Mesenchymal stem cell (in vitro differentiated cells and primary cell): ENCODE results near the gene ARID3B.

Source experiments
- DNase-seq: peaks from one replicate; pipeline ENCODE4 v3.0.0-alpha.2; 2013
- H2AFZ ChIP-seq: one replicate; pipeline ENCODE4 v1.6.1; 2013; ENCODE audit warnings: low read depth, mild to moderate bottlenecking, control low read depth, inconsistent platforms, low read length, moderate library complexity
- H2AK5ac ChIP-seq: 2 replicates; pipeline ENCODE4 v1.6.1; 2013; ENCODE audit warnings: low read length, moderate library complexity, mild to moderate bottlenecking, inconsistent platforms; ENCODE audit not compliant: severe bottlenecking
- H2BK120ac ChIP-seq: one replicate; pipeline ENCODE4 v1.6.1; 2013; ENCODE audit warnings: low read depth, mild to moderate bottlenecking, inconsistent platforms, low read length, moderate library complexity
- H2BK12ac ChIP-seq, 2 experiments: one replicate each; pipeline ENCODE4 v1.6.1; 2013; ENCODE audit warnings: inconsistent platforms in 2 of 2, low read length in 2 of 2, mild to moderate bottlenecking in 2 of 2, moderate library complexity in 2 of 2, control low read depth in 1 of 2
- H2BK15ac ChIP-seq: one replicate; pipeline ENCODE4 v1.6.1; 2013; ENCODE audit warnings: mild to moderate bottlenecking, low read depth, inconsistent platforms; ENCODE audit not compliant: poor library complexity, severe bottlenecking
- H2BK5ac ChIP-seq: 2 replicates; pipeline ENCODE4 v1.6.1; 2013; ENCODE audit warnings: low read depth, mild to moderate bottlenecking, low read length, control low read depth, inconsistent platforms; ENCODE audit not compliant: poor library complexity, severe bottlenecking
- H3K14ac ChIP-seq, 2 experiments: one replicate each; pipeline ENCODE4 v1.6.1; 2013; ENCODE audit warnings: inconsistent platforms in 2 of 2, low read length in 2 of 2, control low read depth in 1 of 2, mild to moderate bottlenecking in 1 of 2, moderate library complexity in 1 of 2
- H3K18ac ChIP-seq, 2 experiments: one replicate each; pipeline ENCODE4 v1.6.1; 2013; ENCODE audit warnings: inconsistent platforms in 2 of 2, low read length in 2 of 2, control low read depth in 1 of 2, low read depth in 1 of 2, mild to moderate bottlenecking in 1 of 2
- H3K23ac ChIP-seq, 2 experiments: one replicate each; pipeline ENCODE4 v1.6.1; 2013; ENCODE audit warnings: inconsistent platforms in 2 of 2, low read length in 2 of 2, mild to moderate bottlenecking in 2 of 2, moderate library complexity in 2 of 2, control low read depth in 1 of 2
- H3K27ac ChIP-seq: 2 replicates; pipeline ENCODE4 v1.5.1; 2013; ENCODE audit warnings: mild to moderate bottlenecking, moderate library complexity, low read length, control low read depth, inconsistent platforms; ENCODE audit not compliant: poor library complexity, severe bottlenecking
- H3K27me3 ChIP-seq, 2 experiments: 2 replicates each; pipeline versions ENCODE4 v1.6.1 to v1.7.0; 2013; ENCODE audit warnings: low read length in 2 of 2, mild to moderate bottlenecking in 2 of 2, moderate library complexity in 2 of 2, control low read depth in 1 of 2, inconsistent platforms in 1 of 2; ENCODE audit not compliant: control insufficient read depth in 1 of 2, insufficient read depth in 1 of 2
- H3K36me3 ChIP-seq, 2 experiments: 2 replicates each; pipeline versions ENCODE4 v1.6.1 to v1.7.0; 2013; ENCODE audit warnings: low read length in 2 of 2, control low read depth in 1 of 2, inconsistent platforms in 1 of 2, low read depth in 1 of 2, mild to moderate bottlenecking in 1 of 2; ENCODE audit not compliant: insufficient read depth in 2 of 2, control insufficient read depth in 1 of 2
- H3K4ac ChIP-seq, 2 experiments: one replicate each; pipeline ENCODE4 v1.6.1; 2013; ENCODE audit warnings: inconsistent platforms in 2 of 2, low read length in 2 of 2, mild to moderate bottlenecking in 2 of 2, moderate library complexity in 2 of 2, control low read depth in 1 of 2, low read depth in 1 of 2
- H3K4me1 ChIP-seq: 2 replicates; pipeline ENCODE4 v1.6.1; 2013; ENCODE audit warnings: low read depth, low read length, control low read depth; ENCODE audit not compliant: control insufficient read depth, insufficient read depth
- H3K4me2 ChIP-seq: 2 replicates; pipeline ENCODE4 v1.6.1; 2013; ENCODE audit warnings: low read length, mild to moderate bottlenecking, inconsistent platforms; ENCODE audit not compliant: poor library complexity, severe bottlenecking
- H3K4me3 ChIP-seq, 2 experiments: 2 replicates each; pipeline versions ENCODE4 v1.5.1 to v1.7.0; 2013; ENCODE audit warnings: low read length in 2 of 2, mild to moderate bottlenecking in 2 of 2, control low read depth in 1 of 2, low read depth in 1 of 2; ENCODE audit not compliant: insufficient read depth in 1 of 2
- H3K79me1 ChIP-seq: replicated peaks from 2 replicates; pipeline ENCODE4 v1.6.1; 2013; ENCODE audit warnings: mild to moderate bottlenecking, control low read depth, low read length, inconsistent platforms; ENCODE audit not compliant: poor library complexity, severe bottlenecking
- H3K9ac ChIP-seq: 2 replicates; pipeline ENCODE4 v1.7.0; 2013; ENCODE audit warnings: mild to moderate bottlenecking, low read length, moderate library complexity
- H3K9me3 ChIP-seq: 2 replicates; pipeline ENCODE4 v1.7.0; 2013; ENCODE audit warnings: mild to moderate bottlenecking, low read length; ENCODE audit not compliant: control insufficient read depth
- H4K8ac ChIP-seq: one replicate; pipeline ENCODE4 v1.6.1; 2013; ENCODE audit warnings: inconsistent platforms, mild to moderate bottlenecking, low read length, moderate library complexity
- H4K91ac ChIP-seq: one replicate; pipeline ENCODE4 v1.6.1; 2013; ENCODE audit warnings: mild to moderate bottlenecking, low read length, inconsistent platforms
- WGBS: methylation state at CpG from one replicate; pipeline ENCODE4 v1.1.7; 2013; ENCODE audit warnings: mixed read lengths; 5-methylcytosine and 5-hydroxymethylcytosine counted together

Gene ARID3B

DNA sequence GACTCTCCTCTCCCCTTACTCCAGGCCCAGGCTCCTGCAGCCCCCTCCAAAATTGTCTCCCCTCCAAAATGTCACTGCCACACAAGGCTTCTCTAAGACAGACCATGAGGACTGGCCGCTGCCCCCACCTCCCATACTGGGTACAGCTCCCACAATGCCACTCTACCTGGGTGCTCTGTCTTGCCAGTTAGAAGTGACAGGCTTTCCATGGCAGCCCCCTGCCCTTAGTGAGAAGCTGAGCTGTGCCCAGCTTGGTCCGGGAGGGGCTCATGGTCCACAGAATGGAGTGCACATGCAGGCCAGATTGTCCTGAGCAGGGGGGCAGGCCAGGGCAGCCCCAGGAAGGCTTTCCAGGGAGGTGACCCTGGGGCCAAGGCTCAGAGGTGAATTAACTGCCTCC lies 71.7 kb downstream of the ARID3B start:
- H3K9me3 ChIP-seq = no peaks in the 10 kb centered on the region
- no peak overlapping the region for H2BK120ac ChIP-seq
- DNase-seq = no peak
- H3K4ac ChIP-seq = no peak overlapping the region
- H2AFZ ChIP-seq = no peak overlapping the region
- H4K91ac ChIP-seq = peak overlapping the region; percentile 16
- H2BK15ac ChIP-seq = no peak overlapping the region
- H3K4me1 ChIP-seq = peaks cover 9% of the 10 kb centered on the region
- H3K18ac ChIP-seq = no peak overlapping the region
- H3K9ac ChIP-seq = no peak overlapping the region
- H2BK5ac ChIP-seq = no peak overlapping the region
- no peak overlapping the region for H3K4me2 ChIP-seq
- no peak overlapping the region for H3K14ac ChIP-seq
- H2BK12ac ChIP-seq = no peak overlapping the region
- no peaks in the 10 kb centered on the region for H3K36me3 ChIP-seq
- no peaks in the 10 kb centered on the region for H3K79me1 ChIP-seq
- H2AK5ac ChIP-seq = no peak overlapping the region
- H3K23ac ChIP-seq = no peak overlapping the region
- H3K27ac ChIP-seq = no peak overlapping the region
- WGBS = 84% methylated on average over 2 of the region's 2 CpGs
- H4K8ac ChIP-seq = no peak overlapping the region
- H3K27me3 ChIP-seq = peaks cover 42 to 53% of the 10 kb centered on the region in 2 experiments
- H3K4me3 ChIP-seq = no peak overlapping the region

GRCh38 chr15:74613089-74613952 lies 72.3 kb downstream of the ARID3B start:
- Histone ChIP-seq H2AK5ac (no peak overlapping the region), H3K27me3 (peaks cover 35 to 48% of the 10 kb centered on the region in 2 experiments), H2BK120ac (no peak overlapping the region), H3K79me1 (no peaks in the 10 kb centered on the region), H3K27ac (no peak overlapping the region), H3K4me2 (no peak overlapping the region), H4K8ac (no peak overlapping the region), H3K9me3 (no peaks in the 10 kb centered on the region), H3K4me1 (peaks cover 13% of the 10 kb centered on the region), H3K14ac (no peak overlapping the region), H3K4ac (no peak overlapping the region), H3K18ac (no peak overlapping the region), H2AFZ (no peak overlapping the region), H2BK12ac (no peak overlapping the region), H4K91ac (peak overlapping the region; percentile 16), H3K4me3 (peak overlapping the region in 1 of 2 experiments; percentile 99), H3K9ac (peak overlapping the region; percentile 100), H3K36me3 (peaks cover 0 to 3% of the 10 kb centered on the region in 2 experiments), H3K23ac (no peak overlapping the region), H2BK5ac (no peak overlapping the region), H2BK15ac (peak overlapping the region; percentile 1)
- 85% methylated on average over 5 of the region's 6 CpGs for WGBS
- peak; percentile 44 for DNase-seq

DNA sequence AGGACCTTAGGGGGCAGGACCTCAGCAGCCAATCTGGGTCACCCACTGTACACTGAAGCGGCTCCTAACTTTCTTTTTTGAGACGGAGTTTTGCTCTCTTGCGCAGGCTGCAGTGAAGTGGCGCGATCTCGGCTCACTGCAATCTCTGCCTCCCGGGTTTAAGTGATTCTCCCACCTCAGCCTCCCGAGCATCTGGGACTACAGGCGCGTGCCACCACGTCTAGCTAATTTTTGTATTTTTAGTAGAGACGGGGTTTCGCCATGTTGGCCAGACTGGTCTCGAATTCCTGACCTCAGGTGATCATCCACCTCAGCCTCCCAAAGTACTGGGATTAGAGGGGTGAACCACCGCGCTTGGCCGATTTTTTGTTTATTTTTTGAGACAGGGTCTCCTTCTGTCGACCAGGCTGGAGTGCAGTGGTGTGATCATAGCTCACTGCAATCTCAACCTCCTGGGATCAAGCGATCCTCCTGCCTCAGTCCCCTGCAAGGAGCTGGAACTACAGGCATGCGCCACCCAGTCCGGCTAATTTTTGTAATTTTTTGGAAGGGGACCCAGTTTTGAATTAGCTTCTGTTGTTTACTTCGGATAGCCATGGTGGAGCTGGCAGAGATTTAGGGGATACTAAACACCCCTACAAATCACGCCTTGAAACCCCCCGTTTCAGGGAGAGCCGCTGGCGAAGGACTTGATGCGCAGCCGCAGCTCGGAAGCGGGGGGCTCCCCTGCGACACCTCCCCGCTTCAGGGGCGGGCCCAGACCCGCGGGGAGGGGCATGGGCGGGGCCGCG lies 73.1 kb downstream of the ARID3B start:
- no peaks in the 10 kb centered on the region for H3K79me1 ChIP-seq
- no peak overlapping the region for H4K91ac ChIP-seq
- H2BK15ac ChIP-seq = no peak overlapping the region
- peak overlapping the region; percentile 27 for H4K8ac ChIP-seq
- peak overlapping the region in 1 of 2 experiments; percentile 99 for H3K4me3 ChIP-seq
- peak overlapping the region; percentile 92 for H3K4me2 ChIP-seq
- H2AFZ ChIP-seq = no peak overlapping the region
- no peak overlapping the region for H3K27ac ChIP-seq
- H3K18ac ChIP-seq = peak overlapping the region in 1 of 2 experiments; percentile 16
- H3K14ac ChIP-seq = no peak overlapping the region
- peak overlapping the region; percentile 100 for H3K9ac ChIP-seq
- no peak overlapping the region for H2BK120ac ChIP-seq
- 74% methylated on average over 22 of the region's 38 CpGs for WGBS
- no peak for DNase-seq
- peaks cover 27 to 40% of the 10 kb centered on the region in 2 experiments for H3K27me3 ChIP-seq
- no peak overlapping the region for H2AK5ac ChIP-seq
- H3K9me3 ChIP-seq = no peaks in the 10 kb centered on the region
- H2BK12ac ChIP-seq = no peak overlapping the region
- H3K4me1 ChIP-seq = peaks cover 13% of the 10 kb centered on the region
- no peak overlapping the region for H3K4ac ChIP-seq
- no peak overlapping the region for H3K23ac ChIP-seq
- H3K36me3 ChIP-seq = peaks cover 3 to 11% of the 10 kb centered on the region in 2 experiments
- no peak overlapping the region for H2BK5ac ChIP-seq
